Measurements from ENCODE around the gene IMPA2.

Gene IMPA2

GRCh38 chr18:12056034-12056883, 75.0 kb downstream of the IMPA2 start:
- TF ChIP-seq, protein P1, sequence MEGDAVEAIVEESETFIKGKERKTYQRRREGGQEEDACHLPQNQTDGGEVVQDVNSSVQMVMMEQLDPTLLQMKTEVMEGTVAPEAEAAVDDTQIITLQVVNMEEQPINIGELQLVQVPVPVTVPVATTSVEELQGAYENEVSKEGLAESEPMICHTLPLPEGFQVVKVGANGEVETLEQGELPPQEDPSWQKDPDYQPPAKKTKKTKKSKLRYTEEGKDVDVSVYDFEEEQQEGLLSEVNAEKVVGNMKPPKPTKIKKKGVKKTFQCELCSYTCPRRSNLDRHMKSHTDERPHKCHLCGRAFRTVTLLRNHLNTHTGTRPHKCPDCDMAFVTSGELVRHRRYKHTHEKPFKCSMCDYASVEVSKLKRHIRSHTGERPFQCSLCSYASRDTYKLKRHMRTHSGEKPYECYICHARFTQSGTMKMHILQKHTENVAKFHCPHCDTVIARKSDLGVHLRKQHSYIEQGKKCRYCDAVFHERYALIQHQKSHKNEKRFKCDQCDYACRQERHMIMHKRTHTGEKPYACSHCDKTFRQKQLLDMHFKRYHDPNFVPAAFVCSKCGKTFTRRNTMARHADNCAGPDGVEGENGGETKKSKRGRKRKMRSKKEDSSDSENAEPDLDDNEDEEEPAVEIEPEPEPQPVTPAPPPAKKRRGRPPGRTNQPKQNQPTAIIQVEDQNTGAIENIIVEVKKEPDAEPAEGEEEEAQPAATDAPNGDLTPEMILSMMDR (IDR thresholded peaks at IDR 0.05; ENCODE audit: control insufficient read depth, extremely low read depth, insufficient read depth) = no peak
- no peak overlapping the region for H3K4me3 ChIP-seq (ENCODE audit: low read depth, low read length)
- DNase-seq (ENCODE audit: low read depth) = no peak

GRCh38 chr18:12056884-12057402, 75.6 kb downstream of the IMPA2 start:
- no peak for DNase-seq (ENCODE audit: low read depth)

DNA sequence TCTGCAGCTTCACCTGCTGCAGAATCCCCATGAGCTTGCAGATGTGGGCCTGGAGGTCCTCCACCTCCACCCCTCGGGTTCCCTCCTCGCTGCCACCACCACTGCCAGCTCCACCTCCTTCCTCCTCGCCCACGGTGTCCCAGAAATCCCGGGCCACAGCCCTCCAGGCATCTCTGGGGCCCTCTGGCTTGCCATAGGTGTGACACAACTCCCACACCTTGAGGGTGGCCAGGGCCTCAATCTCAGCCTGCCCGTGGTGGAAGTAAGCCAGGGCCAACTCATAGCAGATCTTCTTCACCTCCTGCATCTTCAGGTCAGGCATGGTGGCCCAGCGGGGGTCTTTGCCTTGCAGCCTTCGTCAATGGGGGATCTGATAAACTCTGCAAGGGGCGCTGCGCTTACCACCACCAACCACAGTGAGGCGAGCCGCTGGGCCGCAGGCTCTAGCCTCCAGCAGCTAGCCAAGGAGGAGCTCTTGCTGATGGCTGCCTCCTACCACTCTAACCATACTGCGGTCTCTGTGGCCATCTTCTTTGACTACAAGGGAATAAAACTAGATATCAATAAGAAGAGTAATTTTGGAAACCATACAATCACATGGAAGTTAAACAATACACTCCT, 76.2 kb downstream of the IMPA2 start:
- TF ChIP-seq, protein P1 (IDR thresholded peaks at IDR 0.05; ENCODE audit: control insufficient read depth, extremely low read depth, insufficient read depth) = no peak
- no peak for DNase-seq (ENCODE audit: low read depth)
- H3K4me3 ChIP-seq (ENCODE audit: low read depth, low read length) = no peak overlapping the region

More at GRCh38 chr18:12056884-12057402, 75.6 kb downstream of the IMPA2 start:
- TF ChIP-seq, protein P1 (IDR thresholded peaks at IDR 0.05; ENCODE audit: control insufficient read depth, extremely low read depth, insufficient read depth) = no peak
- H3K4me3 ChIP-seq (ENCODE audit: low read depth, low read length) = no peak overlapping the region

- H3K4me3 ChIP-seq (ENCODE audit: low read depth, low read length) = peak overlapping the region; percentile 83
- peak; percentile 71 for DNase-seq (ENCODE audit: low read depth)
- TF ChIP-seq, protein P1 (IDR thresholded peaks at IDR 0.05; ENCODE audit: control insufficient read depth, extremely low read depth, insufficient read depth) = no peak
These were observed 78.3 kb downstream of the IMPA2 start for GRCh38 chr18:12059334-12060181.

DNA sequence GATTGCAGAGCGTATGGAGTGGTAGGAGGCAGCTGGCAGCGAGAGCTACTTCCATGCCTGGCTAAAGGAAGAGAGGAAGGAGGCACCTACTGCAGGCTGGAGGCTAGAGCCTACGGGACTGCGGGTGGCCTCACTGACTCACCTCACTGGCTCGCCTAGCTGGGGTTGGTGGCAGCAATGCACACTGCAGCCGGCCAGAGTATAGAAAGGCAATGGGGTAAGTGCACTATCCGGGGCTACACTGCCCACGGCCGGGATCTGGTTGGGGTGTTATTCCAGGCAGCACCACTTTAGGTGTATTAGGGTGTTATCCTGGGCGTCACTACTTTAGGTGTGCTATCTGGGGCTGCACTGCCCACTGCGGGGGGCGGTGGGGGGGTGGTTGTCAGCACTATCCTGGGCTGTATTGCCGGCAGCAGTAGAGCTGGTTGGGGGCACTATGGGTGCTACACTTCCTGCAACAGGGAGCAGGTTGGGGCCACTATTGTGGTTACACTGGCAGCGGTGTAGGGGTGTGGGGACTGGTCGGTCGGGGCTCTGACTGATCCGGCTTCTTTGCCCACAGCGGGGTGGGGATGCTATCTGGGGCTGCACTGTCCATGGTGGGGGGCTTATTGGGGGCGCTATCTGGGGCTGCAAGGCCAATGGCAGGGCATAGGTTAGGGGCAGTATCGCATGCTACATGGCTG, 79.0 kb downstream of the IMPA2 start:
- TF ChIP-seq, protein P1 (IDR thresholded peaks at IDR 0.05; ENCODE audit: control insufficient read depth, extremely low read depth, insufficient read depth) = 0 out of 2 replicates have a peak, but pooled peaks have one; percentile 14
- no peak for DNase-seq (ENCODE audit: low read depth)
- peak overlapping the region; percentile 83 for H3K4me3 ChIP-seq (ENCODE audit: low read depth, low read length)

DNA sequence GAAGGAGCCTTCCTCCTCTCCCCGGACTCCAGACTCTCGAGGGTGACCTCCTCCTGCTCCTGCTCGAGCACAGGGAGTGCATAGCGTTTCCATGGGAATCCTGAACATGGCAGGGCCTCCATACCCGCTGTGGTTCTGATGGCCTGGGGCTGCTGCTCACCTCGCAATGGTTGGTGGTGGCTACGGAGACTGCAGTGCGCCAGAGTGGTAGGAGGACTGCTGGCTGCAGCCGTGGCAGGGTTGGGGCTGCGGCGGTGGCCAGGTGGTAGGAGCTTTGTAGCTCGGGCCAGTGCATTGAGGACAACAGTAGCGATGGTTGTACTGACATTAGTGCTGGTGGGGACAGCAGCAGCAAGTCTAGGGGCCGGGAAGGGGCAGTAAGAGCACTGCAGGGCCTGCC, 80.4 kb downstream of the IMPA2 start:
- DNase-seq (ENCODE audit: low read depth) = no peak
- TF ChIP-seq, protein P1 (IDR thresholded peaks at IDR 0.05; ENCODE audit: control insufficient read depth, extremely low read depth, insufficient read depth) = no peak
- H3K4me3 ChIP-seq (ENCODE audit: low read depth, low read length) = no peak overlapping the region

Measured in LNCaP clone FGC (cell line).